ENCODE measurements around the gene DYNC2LI1. TPM values are rescaled to one million over a fixed set of nuclear protein-coding genes. Genes with fewer than 3 reads are reported as not detected.

DYNC2LI1 gene
- polyA plus RNA-seq, 3 donors = 77.1 to 99.1 (median 84.2) TPM

DNA sequence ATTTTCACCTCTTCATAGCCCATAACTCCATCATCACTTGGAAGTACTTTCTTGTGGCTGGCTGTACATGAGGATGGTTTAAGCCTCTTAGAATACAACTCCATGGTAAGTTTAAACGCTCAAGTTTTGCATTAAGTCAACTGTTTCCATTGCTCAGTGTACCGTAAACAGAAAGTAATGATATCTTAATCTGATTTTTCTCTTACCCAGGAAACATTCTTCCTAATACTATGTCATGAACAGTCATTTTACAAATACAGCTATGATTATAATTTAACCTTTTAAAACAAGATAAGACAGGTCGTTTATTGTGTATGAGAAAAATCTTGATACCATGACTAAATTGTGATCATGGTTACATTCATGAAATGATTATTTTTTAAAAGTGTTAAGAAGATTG is 11.6 kb upstream of the DYNC2LI1 start:
- DNase-seq (ENCODE audit: low read depth in 3 of 3, low spot score in 2 of 3) = no peak

- DNase-seq (ENCODE audit: low read depth in 3 of 3, low spot score in 2 of 3) = no peak
Measured at GRCh38 chr2:43763091-43763490, 10.7 kb upstream of the DYNC2LI1 start.

- DNase-seq (ENCODE audit: low read depth in 3 of 3, low spot score in 2 of 3) = no peak
Measured at GRCh38 chr2:43764086-43764705, 9.6 kb upstream of the DYNC2LI1 start.

GRCh38 chr2:43766006-43766405 is 7.8 kb upstream of the DYNC2LI1 start:
- no peak for DNase-seq (ENCODE audit: low read depth in 3 of 3, low spot score in 2 of 3)

- no peak for DNase-seq (ENCODE audit: low read depth in 3 of 3, low spot score in 2 of 3)
Measured at GRCh38 chr2:43774617-43775016, 778 bp downstream of the DYNC2LI1 start.

DNA sequence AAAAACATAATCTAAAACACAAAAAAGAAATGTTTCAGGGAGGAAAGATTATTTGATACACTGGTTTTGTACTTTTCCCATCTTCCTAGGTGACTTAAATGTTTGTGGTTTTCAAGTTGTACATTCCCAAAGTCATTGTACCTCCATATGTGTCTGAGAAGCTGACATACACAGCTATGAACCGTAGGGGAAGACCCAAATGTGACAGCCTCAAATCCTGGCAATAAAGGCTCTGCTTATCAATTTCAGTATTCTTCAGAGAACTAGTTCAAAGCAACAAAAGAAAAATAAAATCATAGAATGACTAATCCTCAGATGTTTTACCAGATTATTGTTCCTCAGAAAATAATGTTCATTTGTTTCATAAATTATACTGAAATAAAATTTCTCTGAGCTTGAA is 2.5 kb downstream of the DYNC2LI1 start:
- no peak for DNase-seq (ENCODE audit: low read depth in 3 of 3, low spot score in 2 of 3)

- no peak for DNase-seq (ENCODE audit: low read depth in 3 of 3, low spot score in 2 of 3)
Measured at GRCh38 chr2:43777306-43777926, 3.6 kb downstream of the DYNC2LI1 start.

DNA sequence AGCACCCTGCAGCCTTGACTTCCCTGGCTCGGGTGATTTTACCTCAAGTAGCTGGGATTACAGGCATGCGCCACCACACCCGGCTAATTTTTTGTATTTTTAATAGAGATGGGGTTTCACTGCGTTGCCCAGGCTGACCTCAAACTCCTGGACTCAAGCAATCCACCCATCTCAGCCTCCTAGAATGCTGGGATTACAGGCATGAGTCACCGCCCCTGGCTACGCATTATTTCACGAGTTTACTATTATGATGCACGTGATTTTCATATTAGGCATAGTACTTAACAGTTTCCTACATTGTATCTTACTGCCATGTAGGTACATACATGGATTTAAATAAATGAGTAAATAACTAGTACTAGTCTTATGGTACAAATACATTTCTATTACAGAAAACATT is 4.4 kb downstream of the DYNC2LI1 start:
- DNase-seq (ENCODE audit: low read depth in 3 of 3, low spot score in 2 of 3) = no peak

DNA sequence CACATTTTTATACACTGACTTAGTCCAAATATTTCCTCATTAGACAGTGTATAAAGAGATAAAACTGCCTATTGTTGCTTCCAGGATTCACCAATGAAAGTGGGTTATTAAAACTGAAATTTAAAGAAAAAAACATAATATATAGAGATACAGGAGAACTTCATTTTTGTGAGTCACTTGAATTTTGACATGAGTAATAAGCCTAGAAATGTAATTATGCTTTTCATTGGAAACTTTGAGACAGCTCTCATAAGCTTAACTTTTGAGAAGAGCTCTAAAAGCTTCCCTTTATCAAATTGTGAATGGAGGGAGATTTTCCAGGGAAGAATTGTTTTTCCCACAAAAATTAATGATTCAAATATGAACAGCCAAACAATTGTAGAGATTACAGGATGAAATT is 14.1 kb downstream of the DYNC2LI1 start:
- no peak for DNase-seq (ENCODE audit: low read depth in 3 of 3, low spot score in 2 of 3)

DNA sequence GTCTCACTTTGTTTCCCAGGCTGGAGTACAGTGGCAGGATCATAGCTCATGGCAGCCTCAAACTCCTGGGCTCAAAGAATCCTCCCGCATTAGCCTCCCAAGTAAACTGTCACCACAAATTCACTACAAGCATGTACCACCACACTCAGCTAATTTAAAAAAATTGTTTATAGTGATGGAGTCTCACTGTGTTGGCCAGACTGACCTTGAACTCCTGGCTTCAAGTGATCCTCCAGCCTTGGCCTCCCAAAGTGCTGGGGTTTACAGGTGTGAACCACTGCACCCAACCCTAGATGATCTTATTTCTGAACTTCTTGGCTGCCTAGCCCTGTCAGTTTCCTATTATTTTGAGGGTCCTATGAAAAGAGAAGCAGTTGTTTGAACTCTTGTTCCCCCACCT is 14.8 kb downstream of the DYNC2LI1 start:
- DNase-seq (ENCODE audit: low read depth in 3 of 3, low spot score in 2 of 3) = no peak

DNA sequence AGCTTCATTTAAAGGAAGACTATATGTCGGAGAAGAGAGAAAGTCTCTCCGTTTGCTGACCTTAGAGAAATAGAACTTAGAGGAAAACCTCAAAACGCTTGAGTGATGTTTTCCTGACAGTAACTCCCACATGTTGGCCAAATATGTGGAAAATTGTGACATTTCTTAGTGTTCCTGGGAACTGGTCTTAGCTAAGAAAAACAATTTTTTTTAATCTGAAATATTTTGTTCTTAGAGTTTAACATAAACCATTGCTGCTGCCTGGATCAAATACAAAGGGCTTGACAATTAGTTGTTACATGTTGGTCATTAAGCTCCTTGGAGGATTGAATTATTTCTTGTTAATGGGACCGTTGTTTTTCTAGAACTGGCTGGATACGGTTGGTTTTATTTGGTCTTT is 16.3 kb downstream of the DYNC2LI1 start:
- DNase-seq (ENCODE audit: low read depth in 3 of 3, low spot score in 2 of 3) = no peak

- no peak for DNase-seq (ENCODE audit: low read depth in 3 of 3, low spot score in 2 of 3)
Measured at GRCh38 chr2:43791035-43791765, 17.4 kb downstream of the DYNC2LI1 start.

DNA sequence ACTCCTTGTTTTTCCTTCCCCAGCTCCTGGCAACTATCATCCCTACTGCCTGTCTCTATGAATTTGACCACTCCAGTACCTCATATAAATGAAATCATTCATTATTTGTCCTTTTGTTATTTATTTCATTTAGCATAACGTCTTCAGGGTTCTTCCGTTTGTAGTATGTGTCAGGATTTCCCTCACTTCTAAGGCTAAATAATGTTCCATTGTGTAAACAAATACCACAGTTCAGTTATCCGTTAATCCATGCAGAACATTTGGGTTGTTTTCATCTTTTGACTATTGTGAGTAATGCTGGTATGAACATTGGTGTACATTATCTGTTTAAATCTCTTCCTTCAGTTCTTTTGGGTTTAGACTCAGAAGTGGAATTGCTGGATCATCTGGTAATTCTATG is 18.8 kb downstream of the DYNC2LI1 start:
- DNase-seq (ENCODE audit: low read depth in 3 of 3, low spot score in 2 of 3) = no peak

DNA sequence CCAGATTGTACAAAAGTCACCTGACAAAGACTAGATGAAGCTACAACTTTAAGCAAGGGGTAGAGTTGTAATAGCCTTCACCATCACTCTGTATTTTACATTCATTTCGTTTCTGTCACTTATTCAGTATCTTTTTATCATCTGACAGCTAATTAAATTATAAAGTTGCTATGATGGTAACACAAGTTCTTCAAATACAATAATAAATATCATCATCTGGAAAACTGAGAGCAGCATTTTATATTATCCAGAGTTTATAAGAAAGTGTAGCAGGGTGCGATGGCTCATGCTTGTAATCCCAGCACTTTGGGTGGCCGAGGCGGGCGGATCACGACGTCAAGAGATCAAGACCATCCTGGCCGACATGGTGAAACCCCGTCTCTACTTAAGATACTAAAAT is 21.1 kb downstream of the DYNC2LI1 start:
- DNase-seq (ENCODE audit: low read depth in 3 of 3, low spot score in 2 of 3) = no peak

GRCh38 chr2:43796206-43796605 is 22.4 kb downstream of the DYNC2LI1 start:
- DNase-seq (ENCODE audit: low read depth in 3 of 3, low spot score in 2 of 3) = no peak

DNA sequence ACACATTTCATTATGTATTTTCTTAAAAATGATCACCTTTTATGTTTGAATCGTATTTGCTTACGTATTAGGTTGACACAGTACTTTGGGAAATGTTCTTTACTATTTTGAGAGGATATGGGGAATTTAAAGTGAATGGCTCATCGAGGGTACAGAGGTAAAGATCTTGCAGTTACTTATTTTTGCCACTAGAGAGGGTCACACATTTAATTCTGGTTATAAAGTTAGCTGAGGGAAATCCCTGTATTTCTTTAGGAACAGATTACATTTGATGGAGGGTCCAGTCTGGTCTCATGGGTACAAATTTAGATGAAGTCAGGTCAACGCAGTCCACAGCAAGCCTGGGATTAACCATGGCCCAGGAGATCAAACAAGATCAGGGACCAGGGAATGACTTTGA is 24.5 kb downstream of the DYNC2LI1 start:
- DNase-seq (ENCODE audit: low read depth in 3 of 3, low spot score in 2 of 3) = no peak

- no peak for DNase-seq (ENCODE audit: low read depth in 3 of 3, low spot score in 2 of 3)
Measured at GRCh38 chr2:43800894-43801293, 27.1 kb downstream of the DYNC2LI1 start.

DNA sequence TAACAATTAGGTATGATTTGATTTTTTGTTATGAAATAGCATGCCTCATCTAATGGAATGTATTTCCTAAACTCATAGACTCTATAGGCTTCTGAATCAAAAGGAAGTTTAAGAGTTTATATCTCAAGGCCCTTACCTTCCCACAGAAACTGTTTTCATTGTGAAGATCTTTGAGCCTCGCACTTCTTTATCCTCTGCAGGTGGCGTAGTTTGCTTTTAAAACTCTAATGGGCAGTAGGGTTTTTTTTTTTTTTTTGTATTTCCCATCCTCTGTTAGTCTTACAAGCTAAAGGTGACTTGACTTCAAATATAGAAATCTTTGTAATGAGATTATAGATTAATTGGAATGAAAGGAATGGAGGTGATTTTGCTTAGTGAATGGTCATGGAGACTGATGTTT is 28.3 kb downstream of the DYNC2LI1 start:
- no peak for DNase-seq (ENCODE audit: low read depth in 3 of 3, low spot score in 2 of 3)

DNA sequence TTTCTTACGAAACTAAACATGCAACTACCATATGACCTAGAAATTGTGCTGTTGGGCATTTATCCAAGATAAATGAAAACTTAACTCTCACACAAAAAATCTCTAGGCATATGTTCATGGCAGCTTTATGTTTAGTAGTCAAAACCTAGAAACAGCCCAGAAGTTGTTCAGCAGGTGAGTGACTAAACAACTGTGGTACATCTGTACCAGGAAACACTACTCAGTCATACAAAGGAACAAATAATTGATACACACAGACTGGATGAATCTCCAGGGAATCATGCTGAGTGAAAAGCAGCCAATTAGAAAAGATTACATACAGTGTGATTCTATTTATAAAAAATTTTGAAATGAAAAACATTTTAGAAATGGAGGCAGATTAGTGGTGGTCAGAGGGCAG is 29.3 kb downstream of the DYNC2LI1 start:
- no peak for DNase-seq (ENCODE audit: low read depth in 3 of 3, low spot score in 2 of 3)

DNA sequence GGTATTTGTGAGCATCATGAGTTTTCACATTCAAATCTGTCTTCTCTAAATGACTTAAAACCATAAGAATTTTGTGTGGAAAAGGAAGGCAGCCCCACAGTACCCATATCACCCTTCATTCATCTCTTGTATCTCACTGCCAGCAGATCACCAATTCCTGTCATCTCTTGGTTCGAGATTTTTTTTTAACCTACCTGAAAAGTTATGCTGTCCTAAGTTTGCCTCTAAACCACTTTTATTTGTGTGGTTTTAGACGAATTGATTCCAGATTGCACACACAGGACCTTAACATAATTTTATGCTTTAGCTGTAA is 32.8 kb downstream of the DYNC2LI1 start:
- no peak for DNase-seq (ENCODE audit: low read depth in 3 of 3, low spot score in 2 of 3)

DNA sequence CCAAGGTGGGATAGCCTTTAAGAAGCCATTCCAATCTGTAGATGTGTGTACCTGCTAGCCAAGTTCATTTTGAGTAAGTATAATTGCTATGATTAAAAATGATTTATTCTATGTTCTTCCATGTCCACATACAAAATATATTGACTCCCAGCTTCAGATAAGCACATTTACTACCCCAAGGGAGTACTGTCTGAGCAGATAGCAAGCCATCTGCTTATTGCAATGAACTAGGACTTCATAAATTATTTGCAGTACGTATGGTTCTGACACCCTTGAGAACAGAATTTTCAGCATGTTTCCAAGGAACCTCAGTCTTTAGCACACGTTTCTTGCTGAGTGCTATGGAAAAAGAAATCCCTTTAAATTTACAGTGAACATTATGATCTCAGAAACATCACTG is 36.6 kb downstream of the DYNC2LI1 start:
- DNase-seq (ENCODE audit: low read depth in 3 of 3, low spot score in 2 of 3) = no peak

DNA sequence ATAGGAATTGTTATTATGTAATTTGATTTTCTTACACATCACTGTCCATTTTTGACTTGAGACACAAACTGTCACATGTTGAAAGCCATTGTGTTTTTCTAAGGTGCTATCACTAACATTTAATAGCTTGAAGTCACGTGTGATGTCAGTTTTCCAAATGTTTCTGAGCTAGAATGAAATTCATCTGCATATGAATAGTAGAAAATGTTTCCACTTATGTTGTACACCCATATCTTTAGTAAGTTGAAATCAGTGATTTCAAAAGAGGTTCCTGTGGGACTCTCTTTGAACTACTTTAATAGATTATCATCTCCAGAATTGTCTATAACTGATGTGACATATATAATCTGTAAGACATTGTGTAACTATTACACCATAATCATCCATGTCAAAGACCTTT is 37.0 kb downstream of the DYNC2LI1 start:
- DNase-seq (ENCODE audit: low read depth in 3 of 3, low spot score in 2 of 3) = no peak

Measured in right renal cortex interstitium (tissue), 3 donors.